Osteocyte (in vitro differentiated cells): ENCODE measurements around the gene MYH1. TPM values are rescaled to one million over a fixed set of nuclear protein-coding genes. Genes with fewer than 3 reads are reported as not detected.

Experiments
- DNase-seq: peaks from one replicate; pipeline ENCODE4 v3.0.0; 2021; ENCODE audit warnings: mixed read lengths; ENCODE audit not compliant: unreplicated experiment; ENCODE audit errors: extremely low spot score
- H3K27ac Mint-ChIP-seq: one replicate; pipeline ENCODE4 v1.8.0; 2021; ENCODE audit warnings: mild to moderate bottlenecking, mixed read lengths; ENCODE audit not compliant: unreplicated experiment
- H3K27me3 Mint-ChIP-seq: one replicate; pipeline ENCODE4 v1.8.0; 2021; ENCODE audit warnings: mixed read lengths; ENCODE audit not compliant: unreplicated experiment
- H3K36me3 Mint-ChIP-seq: one replicate; pipeline ENCODE4 v1.8.0; 2021; ENCODE audit warnings: mixed read lengths; ENCODE audit not compliant: unreplicated experiment
- H3K4me1 Mint-ChIP-seq: one replicate; pipeline ENCODE4 v1.8.0; 2021; ENCODE audit warnings: mixed read lengths; ENCODE audit not compliant: unreplicated experiment
- H3K4me3 Mint-ChIP-seq: one replicate; pipeline ENCODE4 v1.8.0; 2021; ENCODE audit warnings: mild to moderate bottlenecking, moderate library complexity, mixed read lengths; ENCODE audit not compliant: unreplicated experiment
- H3K9me3 Mint-ChIP-seq: one replicate; pipeline ENCODE4 v1.8.0; 2021; ENCODE audit warnings: mixed read lengths; ENCODE audit not compliant: unreplicated experiment
- CTCF ChIP-seq: fragments of 200-600 bp; sonication (generic); IDR thresholded peaks from 2 replicates; pipeline ENCODE4 v1.5.0; 2021; ENCODE audit warnings: antibody characterized with exemption, mild to moderate bottlenecking, moderate library complexity
- total RNA-seq: library from RNA; stranded (reverse); gene quantifications from 2 replicates; pipeline ENCODE4 v1.2.1, GENCODE V29; 2021

Gene MYH1
- total RNA-seq, 1 donor from 2014 or later: not detected

DNA sequence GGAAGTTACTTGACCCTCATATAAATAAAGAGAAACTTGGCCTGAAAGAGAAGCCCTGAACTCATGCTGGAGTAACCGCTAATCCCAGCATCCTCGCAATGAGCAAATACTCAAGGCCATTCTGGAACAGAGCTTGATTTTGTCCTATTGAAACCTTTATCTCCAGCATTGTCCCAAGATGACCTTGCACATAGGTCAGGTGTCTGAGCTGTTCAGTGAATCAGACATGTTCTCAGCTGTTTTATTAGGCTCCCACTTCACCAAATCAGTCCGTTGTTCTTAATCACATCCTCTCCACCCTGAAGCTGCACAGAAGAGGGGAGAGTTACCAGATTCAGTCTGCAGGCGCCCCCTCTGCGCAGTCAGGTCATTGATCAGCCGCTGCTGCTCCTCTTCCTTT is 9.1 kb upstream of the MYH1 start:
- DNase-seq: no peak
- Mint-ChIP-seq H3K4me3 (no peak overlapping the region), H3K9me3 (peaks cover 18% of the 10 kb centered on the region), H3K36me3 (no peaks in the 10 kb centered on the region), H3K4me1 (no peaks in the 10 kb centered on the region), H3K27ac (no peak overlapping the region), H3K27me3 (no peaks in the 10 kb centered on the region)
- no peak for TF ChIP-seq CTCF

DNA sequence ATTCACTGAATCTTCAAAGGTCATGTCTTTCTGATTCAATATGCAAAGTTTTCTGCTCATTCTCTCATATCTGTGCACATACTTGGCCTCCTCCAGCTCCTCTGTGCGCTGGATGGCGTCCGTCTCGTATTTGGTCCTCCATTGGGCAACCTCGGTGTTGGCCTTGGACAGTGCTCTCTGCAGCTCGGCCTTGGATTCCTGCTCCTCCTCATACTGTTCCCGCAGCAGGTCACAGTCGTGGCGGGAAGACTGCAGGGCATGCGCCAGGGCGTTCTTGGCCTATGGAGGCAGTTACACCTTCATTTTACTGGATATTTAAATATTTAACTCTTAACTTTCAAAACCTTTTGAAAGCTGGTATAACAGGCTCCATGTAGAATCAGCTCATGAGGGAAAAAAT is 8.2 kb upstream of the MYH1 start:
- no peak for TF ChIP-seq CTCF
- no peaks in the 10 kb centered on the region for H3K36me3 Mint-ChIP-seq
- DNase-seq: no peak
- no peak overlapping the region for H3K4me3 Mint-ChIP-seq
- no peak overlapping the region for H3K27ac Mint-ChIP-seq
- H3K4me1 Mint-ChIP-seq: no peaks in the 10 kb centered on the region
- H3K27me3 Mint-ChIP-seq: no peaks in the 10 kb centered on the region
- peaks cover 18% of the 10 kb centered on the region for H3K9me3 Mint-ChIP-seq

DNA sequence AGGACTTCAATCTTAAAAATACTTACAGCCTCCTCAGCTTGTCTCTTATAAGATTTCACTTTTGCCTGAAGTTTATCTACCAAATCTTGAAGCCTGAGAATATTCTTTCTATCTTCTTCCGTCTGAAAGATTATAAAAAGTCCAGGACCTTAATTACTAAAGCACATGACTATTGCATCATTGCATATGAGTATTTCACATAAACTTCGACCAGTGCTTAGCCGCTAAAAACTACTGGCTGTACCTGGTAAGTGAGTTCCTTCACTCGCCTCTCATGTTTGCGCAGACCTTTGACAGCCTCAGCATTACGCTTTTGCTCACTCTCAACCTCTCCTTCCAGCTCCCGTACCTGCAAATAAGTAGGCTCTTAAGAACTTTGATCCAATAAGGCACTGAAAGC is 4.7 kb upstream of the MYH1 start:
- Mint-ChIP-seq H3K27ac (no peak overlapping the region), H3K4me3 (no peak overlapping the region), H3K36me3 (no peaks in the 10 kb centered on the region), H3K9me3 (peaks cover 10% of the 10 kb centered on the region), H3K4me1 (no peaks in the 10 kb centered on the region), H3K27me3 (no peaks in the 10 kb centered on the region)
- DNase-seq: no peak
- no peak for TF ChIP-seq CTCF

DNA sequence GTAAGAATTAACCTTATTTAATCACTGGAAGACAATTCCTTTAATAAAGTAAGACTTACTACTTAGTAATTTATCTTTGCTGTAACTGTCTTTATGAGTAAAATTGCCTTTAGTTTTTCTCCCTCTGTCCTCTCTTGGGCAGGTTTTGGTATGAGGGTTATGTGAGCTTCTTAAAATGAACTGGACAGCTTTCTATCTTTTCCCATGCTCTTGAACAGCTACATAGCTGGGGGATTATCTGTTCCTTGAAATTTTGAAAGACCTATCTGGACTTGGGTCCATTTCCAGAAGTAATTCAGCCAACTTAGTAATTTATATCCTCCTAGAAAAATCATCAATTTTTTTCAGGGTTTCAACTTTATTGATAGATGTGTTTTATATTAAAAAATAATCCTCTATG is 3.6 kb upstream of the MYH1 start:
- Mint-ChIP-seq H3K4me1 (no peaks in the 10 kb centered on the region), H3K36me3 (no peaks in the 10 kb centered on the region), H3K9me3 (peaks cover 10% of the 10 kb centered on the region), H3K27ac (no peak overlapping the region), H3K4me3 (no peak overlapping the region), H3K27me3 (no peaks in the 10 kb centered on the region)
- TF ChIP-seq CTCF: no peak
- DNase-seq: no peak

- DNase-seq: no peak
- Mint-ChIP-seq H3K4me1 (no peaks in the 10 kb centered on the region), H3K36me3 (no peaks in the 10 kb centered on the region), H3K27ac (no peak overlapping the region), H3K27me3 (no peaks in the 10 kb centered on the region), H3K4me3 (no peak overlapping the region), H3K9me3 (no peaks in the 10 kb centered on the region)
- TF ChIP-seq CTCF: no peak
Measured at GRCh38 chr17:10516638-10517037, 1.7 kb downstream of the MYH1 start.
